GM12878 (cell line): ENCODE data around the gene FNDC3B. TPM values are rescaled to one million over a fixed set of nuclear protein-coding genes. Genes with fewer than 3 reads are reported as not detected.

Experiments
- ATAC-seq: fragments of 200-7000 bp; cut with Tn5 transposase; 3 replicates; pipeline ENCODE4 v1.9.1; 2020; ENCODE audit warnings: mild to moderate bottlenecking, moderate library complexity
- BruUV-seq: library from RNA; stranded (reverse); fragments of 400-500 nt; replicated peaks from 2 replicates; lab custom pipeline; 2021; lab: Mats Ljungman, UMichigan
- CTCF ChIA-PET: fragments of 300-600 bp; sonication (Branson Sonifier 250); formaldehyde crosslinking; extraction: SDS; loops from one replicate; lab custom pipeline; 2021; ENCODE audit warnings: inconsistent platforms; lab: Yijun Ruan, JAX
- POLR2A ChIA-PET: fragments of 350-600 bp; formaldehyde crosslinking; extraction: SDS; loops from one replicate; lab custom pipeline; 2021; ENCODE audit warnings: inconsistent platforms; lab: Charles Lee
- RAD21 ChIA-PET: fragments of 300-600 bp; sonication (Branson Sonifier 250); formaldehyde crosslinking; loops from one replicate; lab custom pipeline; 2023; ENCODE audit warnings: antibody characterized with exemption; ENCODE audit not compliant: unreplicated experiment; lab: Charles Lee
- SMC1A ChIA-PET: fragments of 300-600 bp; sonication (Branson Sonifier 250); formaldehyde crosslinking; loops from one replicate; lab custom pipeline; 2023; ENCODE audit not compliant: unreplicated experiment, uncharacterized antibody; lab: Charles Lee
- DNase-seq: peaks from one replicate; pipeline ENCODE4 v3.0.0-alpha.2; 2011; ENCODE audit warnings: low read depth, low spot score
- FAIRE-seq: peaks from 3 replicates; lab custom pipeline; 2011; peaks lifted over from hg19 to GRCh38; lab: Jason Lieb, UNC
- H2AFZ ChIP-seq: 2 replicates; pipeline ENCODE4 v1.6.0; 2011; ENCODE audit warnings: low read depth, low read length, control low read depth; ENCODE audit not compliant: control insufficient read depth
- H3K27ac ChIP-seq: 2 replicates; pipeline ENCODE4 v1.5.1; 2011; ENCODE audit warnings: control low read depth; ENCODE audit not compliant: control insufficient read depth, insufficient read depth
- H3K27me3 ChIP-seq, 2 experiments: replicated peaks in 1 of 2; 2 replicates each; pipeline versions ENCODE4 v1.6.0 to v1.6.1; 2011; ENCODE audit warnings: low read length in 1 of 2; ENCODE audit not compliant: control insufficient read depth in 2 of 2, insufficient read depth in 2 of 2
- H3K36me3 ChIP-seq, 2 experiments: 2 replicates each; pipeline ENCODE4 v1.5.1; 2011; ENCODE audit warnings: low read length in 1 of 2; ENCODE audit not compliant: control insufficient read depth in 2 of 2, insufficient read depth in 2 of 2
- H3K4me1 ChIP-seq: 2 replicates; pipeline ENCODE4 v1.6.1; 2011; ENCODE audit warnings: mild to moderate bottlenecking, low read length, moderate library complexity, mixed read lengths; ENCODE audit not compliant: control insufficient read depth, insufficient read depth
- H3K4me2 ChIP-seq: 2 replicates; pipeline ENCODE4 v1.6.0; 2011; ENCODE audit warnings: control low read depth; ENCODE audit not compliant: control insufficient read depth, insufficient read depth
- H3K4me3 ChIP-seq: fragments of 200-600 bp; sonication (generic); 2 replicates; pipeline ENCODE4 v1.5.1; 2016
- H3K79me2 ChIP-seq: 2 replicates; pipeline ENCODE4 v1.6.0; 2011; ENCODE audit warnings: low read length; ENCODE audit not compliant: control insufficient read depth, insufficient read depth
- H3K9ac ChIP-seq: 2 replicates; pipeline ENCODE4 v1.8.0; 2011; ENCODE audit warnings: low read length, control low read depth, mixed read lengths; ENCODE audit not compliant: control insufficient read depth, insufficient read depth
- H3K9me3 ChIP-seq: replicated peaks from 3 replicates; pipeline ENCODE4 v1.5.1; 2011; ENCODE audit warnings: mild to moderate bottlenecking, low read length; ENCODE audit not compliant: control insufficient read depth, insufficient read depth
- H4K20me1 ChIP-seq: 2 replicates; pipeline ENCODE4 v1.6.0; 2011; ENCODE audit not compliant: control insufficient read depth, insufficient read depth
- EED ChIP-seq: sonication (generic); IDR thresholded peaks from 2 replicates; pipeline ENCODE4 v1.6.1; 2016; ENCODE audit warnings: antibody characterized with exemption, low read depth
- HDAC6 ChIP-seq: fragments of 200-600 bp; sonication (generic); IDR thresholded peaks from one replicate; pipeline ENCODE4 v1.8.0; 2017; ENCODE audit warnings: antibody characterized with exemption; ENCODE audit not compliant: unreplicated experiment
- KAT2A ChIP-seq: conservative IDR thresholded peaks from 2 replicates; pipeline ENCODE4 v1.6.1; 2011; ENCODE audit warnings: low read depth, low read length; ENCODE audit not compliant: control insufficient read depth
- MEF2B ChIP-seq: fragments of 450-650 bp; IDR thresholded peaks from 2 replicates; pipeline ENCODE4 v1.6.1; 2018; ENCODE audit warnings: mild to moderate bottlenecking, moderate library complexity; ENCODE audit not compliant: partially characterized antibody, poor library complexity, severe bottlenecking
- RELA ChIP-seq: fragments of 450-650 bp; IDR thresholded peaks from 2 replicates; pipeline ENCODE4 v1.8.0; 2014; ENCODE audit warnings: borderline replicate concordance; ENCODE audit not compliant: partially characterized antibody
- RUNX3 ChIP-seq: IDR thresholded peaks from 2 replicates; pipeline ENCODE4 v1.6.1; 2012; ENCODE audit warnings: low read length, inconsistent platforms
- SIX5 ChIP-seq: IDR thresholded peaks from 2 replicates; pipeline ENCODE4 v1.6.1; 2011; ENCODE audit warnings: mild to moderate bottlenecking, low read depth, low read length, moderate library complexity; ENCODE audit not compliant: severe bottlenecking
- TAF1 ChIP-seq: IDR thresholded peaks from 2 replicates; pipeline ENCODE4 v1.6.1; 2011; ENCODE audit warnings: mild to moderate bottlenecking, low read depth, low read length, borderline replicate concordance
- TCF7 ChIP-seq: IDR thresholded peaks from 2 replicates; pipeline ENCODE4 v1.6.1; 2014; ENCODE audit warnings: antibody characterized with exemption, borderline replicate concordance
- WGBS: methylation state at CpG from one replicate; pipeline ENCODE4 v1.1.6; 2016; ENCODE audit warnings: low lambda C conversion rate; ENCODE audit not compliant: insufficient replicate concordance, insufficient coverage; ENCODE audit errors: missing lambda C conversion rate; 5-methylcytosine and 5-hydroxymethylcytosine counted together
- in situ Hi-C: fragments of 300-500 bp; cut with MboI; formaldehyde crosslinking; loops from 9 replicates; pipeline ENCODE4 v1.14.3; 2018; ENCODE audit warnings: mixed read lengths
- intact Hi-C: fragments of 100-400 bp; cut with micrococcal nuclease; formaldehyde crosslinking; loops from one replicate; pipeline ENCODE4 v1.14.2; 2022; ENCODE audit not compliant: unreplicated experiment
- polyA plus RNA-seq, 11 experiments: library from polyadenylated mRNA; depleted of rRNA in 4 of 11; unstranded in 6 of 11; stranded (reverse) in 5 of 11; fragments of >200 nt; fragmentation: Nextera tagmentation in 4 of 11; fragmentation: Illumina TruSeq in 1 of 11; extraction: Ambion mirVana in 4 of 11; extraction: Trizol in 1 of 11; gene quantifications; 1 replicate in 1 of 11; 2 replicates in 10 of 11; pipeline versions ENCODE4 v1.2.1 to v1.2.3, GENCODE V29; 2011 to 2016; ENCODE audit warnings: inconsistent platforms in 2 of 11, missing spikeins in 2 of 11, low read depth in 1 of 11
- total RNA-seq, 4 experiments: library from RNA; depleted of rRNA in 3 of 4; stranded (reverse); fragments of >200 nt in 3 of 4; fragmentation: Illumina TruSeq in 1 of 4; extraction: Trizol in 1 of 4; gene quantifications; 2 replicates each; pipeline versions ENCODE4 v1.2.1 to v1.2.3, GENCODE V29; 2013 to 2021

The FNDC3B gene
- total and polyA plus RNA-seq, 10 of the 15 experiments (the other 5 are each of a cell fraction or from before 2014, with no cell fraction given), result 7.9 to 35.0 (median 18.5) TPM

- no peak for ATAC-seq
- Histone ChIP-seq H3K4me2 (no peak overlapping the region), H3K9ac (no peak overlapping the region), H3K36me3 (no peaks in the 10 kb centered on the region), H3K79me2 (no peaks in the 10 kb centered on the region), H3K4me1 (no peaks in the 10 kb centered on the region), H3K9me3 (no peaks in the 10 kb centered on the region; the same call in 2 of the 3 replicates), H2AFZ (no peak overlapping the region), H3K27ac (no peak overlapping the region), H3K27me3 (peaks cover 18 to 25% of the 10 kb centered on the region in 2 experiments), H4K20me1 (no peaks in the 10 kb centered on the region), H3K4me3 (no peak overlapping the region)
- in situ Hi-C loops (no loop called here), intact Hi-C loops (no loop called here)
- CTCF ChIA-PET, result interaction anchor here (2.5 kb wide), 1 partner anchor 14 kb away, joined by 13 read pairs; no protein-coding TSS in a partner anchor
- FAIRE-seq, result no peak
- SMC1A ChIA-PET, result interaction anchor here (0.6 to 1.3 kb wide), 2 partner anchors 148 to 150 kb away, joined by 3 read pairs; no protein-coding TSS in a partner anchor
- POLR2A ChIA-PET, result interaction anchor here (0.9 kb wide), 1 partner anchor 44 kb away, joined by 3 read pairs; no protein-coding TSS in a partner anchor
- WGBS, result 24% methylated on average over 3 of the region's 3 CpGs
- no peak for DNase-seq
- no peak for TF ChIP-seq RUNX3
- TF ChIP-seq TCF7, result no peak
- TF ChIP-seq RELA, result no peak
- TF ChIP-seq MEF2B, result no peak
- no peak for TF ChIP-seq TAF1
- no peak for TF ChIP-seq HDAC6
- no peak for TF ChIP-seq SIX5
- TF ChIP-seq KAT2A, result no peak
- TF ChIP-seq EED, result no peak
- RAD21 ChIA-PET, result no interaction called here
- no TSS peak for BruUV-seq
Observed at GRCh38 chr3:172446198-172446597, 406.8 kb downstream of the FNDC3B start.
